Colonic mucosa (tissue), 4 donors: ENCODE results near the gene ZNF217. TPM values are rescaled to one million over a fixed set of nuclear protein-coding genes. Genes with fewer than 3 reads are reported as not detected.
"Not testable (repeated sequence)": the region's sequence is repeated elsewhere in the genome, so short reads cannot be mapped to it uniquely, and the experiment has no call there.

Source experiments
- DNase-seq: peaks from one replicate; pipeline ENCODE4 v3.0.0-alpha.2; 2020
- H3K27ac ChIP-seq: fragments of 200-600 bp; one replicate; pipeline ENCODE4 v1.8.0; 2021
- H3K27me3 ChIP-seq: fragments of 200-600 bp; one replicate; pipeline ENCODE4 v1.8.0; 2021
- H3K36me3 ChIP-seq: fragments of 200-600 bp; one replicate; pipeline ENCODE4 v1.8.0; 2021
- H3K4me1 ChIP-seq: fragments of 200-600 bp; one replicate; pipeline ENCODE4 v1.8.0; 2021; ENCODE audit warnings: mild to moderate bottlenecking
- H3K4me3 ChIP-seq: fragments of 200-600 bp; one replicate; pipeline ENCODE4 v1.8.0; 2021
- H3K9ac ChIP-seq, 2 donors: one replicate each; pipeline ENCODE4 v1.7.0; 2013; ENCODE audit warnings: control low read depth in 2 of 2, low read depth in 2 of 2, low read length in 2 of 2
- H3K9me3 ChIP-seq: fragments of 200-600 bp; one replicate; pipeline ENCODE4 v1.8.0; 2021
- intact Hi-C: fragments of 100-400 bp; cut with DNase I; formaldehyde crosslinking; loops from one replicate; pipeline ENCODE4 v1.14.1; 2022
- total RNA-seq, 2 donors: library from RNA; stranded (reverse); fragmentation: NEBNext Ultra II Directional in 1 of 2; extraction: Animal tissue kit (Norgen Biotek cat#: 25700) in 1 of 2; gene quantifications; one replicate each; pipeline ENCODE4 v1.2.1, GENCODE V29; 2021
- TF ChIP-seq, protein P1 (sequence below): fragments of 200-600 bp; IDR thresholded peaks from one replicate; pipeline ENCODE4 v1.8.0; 2022; ENCODE audit warnings: antibody characterized with exemption, mild to moderate bottlenecking
- donor health status: healthy.
- donor health status: DM: no; HTN: no; CAD: no.
- donor health status: DM: no; HTN: no; CAD: no.

The ZNF217 gene
- total RNA-seq, 2 donors from 2014 or later, result 45.7 to 73.0 TPM

DNA sequence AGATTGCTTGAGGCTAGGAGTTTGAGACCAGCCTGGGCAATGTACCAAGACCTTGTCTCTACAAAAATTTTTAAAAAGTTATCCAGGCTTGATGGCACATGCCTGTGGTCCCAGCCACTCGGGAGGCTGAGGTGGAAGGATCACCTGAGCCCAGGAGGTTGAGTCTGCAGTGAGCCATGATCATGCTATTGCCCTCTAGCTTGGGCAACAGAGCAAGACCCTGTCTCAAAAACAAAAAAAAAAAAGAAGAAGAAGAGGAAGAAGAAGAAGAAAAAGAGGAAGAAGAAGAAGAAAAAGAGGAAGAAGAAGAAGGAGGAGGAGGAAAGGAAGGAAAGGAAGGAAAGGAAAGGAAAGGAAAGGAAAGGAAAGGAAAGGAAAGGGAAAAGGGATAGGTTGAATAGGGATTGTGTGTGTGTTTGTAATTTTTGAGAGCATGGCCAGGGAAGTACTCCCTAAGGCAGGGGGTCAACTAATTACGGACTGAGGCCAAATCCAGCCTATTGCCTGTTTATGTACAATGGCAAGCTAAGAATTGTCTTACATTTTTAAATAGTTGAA, 43.0 kb upstream of the ZNF217 start:
- no peaks in the 10 kb centered on the region for H3K36me3 ChIP-seq
- H3K27ac ChIP-seq, result no peak overlapping the region
- no peak overlapping the region for H3K4me3 ChIP-seq
- intact Hi-C loops, result no loop called here
- H3K9ac ChIP-seq, result no peak overlapping the region
- TF ChIP-seq, protein P1, sequence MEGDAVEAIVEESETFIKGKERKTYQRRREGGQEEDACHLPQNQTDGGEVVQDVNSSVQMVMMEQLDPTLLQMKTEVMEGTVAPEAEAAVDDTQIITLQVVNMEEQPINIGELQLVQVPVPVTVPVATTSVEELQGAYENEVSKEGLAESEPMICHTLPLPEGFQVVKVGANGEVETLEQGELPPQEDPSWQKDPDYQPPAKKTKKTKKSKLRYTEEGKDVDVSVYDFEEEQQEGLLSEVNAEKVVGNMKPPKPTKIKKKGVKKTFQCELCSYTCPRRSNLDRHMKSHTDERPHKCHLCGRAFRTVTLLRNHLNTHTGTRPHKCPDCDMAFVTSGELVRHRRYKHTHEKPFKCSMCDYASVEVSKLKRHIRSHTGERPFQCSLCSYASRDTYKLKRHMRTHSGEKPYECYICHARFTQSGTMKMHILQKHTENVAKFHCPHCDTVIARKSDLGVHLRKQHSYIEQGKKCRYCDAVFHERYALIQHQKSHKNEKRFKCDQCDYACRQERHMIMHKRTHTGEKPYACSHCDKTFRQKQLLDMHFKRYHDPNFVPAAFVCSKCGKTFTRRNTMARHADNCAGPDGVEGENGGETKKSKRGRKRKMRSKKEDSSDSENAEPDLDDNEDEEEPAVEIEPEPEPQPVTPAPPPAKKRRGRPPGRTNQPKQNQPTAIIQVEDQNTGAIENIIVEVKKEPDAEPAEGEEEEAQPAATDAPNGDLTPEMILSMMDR, result no peak
- no peaks in the 10 kb centered on the region for H3K27me3 ChIP-seq
- no peaks in the 10 kb centered on the region for H3K9me3 ChIP-seq
- DNase-seq, result no peak
- H3K4me1 ChIP-seq, result no peaks in the 10 kb centered on the region

DNA sequence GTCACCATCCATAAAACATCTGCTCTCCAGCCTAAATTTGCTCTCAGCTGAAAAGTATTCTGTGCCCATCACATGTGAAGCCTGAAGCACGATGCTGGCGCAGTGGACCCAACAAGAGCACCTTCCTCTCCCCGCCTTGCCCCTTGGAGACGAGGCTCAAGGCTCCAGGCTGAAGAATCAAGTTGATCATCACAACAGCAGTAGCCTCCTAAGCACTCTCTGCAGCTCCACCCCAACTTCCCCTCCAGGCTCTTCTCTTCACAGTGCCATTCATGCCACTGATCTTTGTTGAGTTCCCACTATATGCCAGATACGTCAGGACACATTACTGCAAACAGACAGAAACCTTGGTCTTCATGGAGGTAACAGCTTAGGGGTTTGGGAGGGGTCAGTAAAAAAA, 41.6 kb upstream of the ZNF217 start:
- H3K27me3 ChIP-seq, result no peaks in the 10 kb centered on the region
- H3K4me3 ChIP-seq, result no peak overlapping the region
- H3K9me3 ChIP-seq, result no peaks in the 10 kb centered on the region
- intact Hi-C loops, result no loop called here
- H3K27ac ChIP-seq, result no peak overlapping the region
- H3K4me1 ChIP-seq, result no peaks in the 10 kb centered on the region
- DNase-seq, result no peak
- no peak overlapping the region for H3K9ac ChIP-seq
- TF ChIP-seq, protein P1, result no peak
- no peaks in the 10 kb centered on the region for H3K36me3 ChIP-seq

DNA sequence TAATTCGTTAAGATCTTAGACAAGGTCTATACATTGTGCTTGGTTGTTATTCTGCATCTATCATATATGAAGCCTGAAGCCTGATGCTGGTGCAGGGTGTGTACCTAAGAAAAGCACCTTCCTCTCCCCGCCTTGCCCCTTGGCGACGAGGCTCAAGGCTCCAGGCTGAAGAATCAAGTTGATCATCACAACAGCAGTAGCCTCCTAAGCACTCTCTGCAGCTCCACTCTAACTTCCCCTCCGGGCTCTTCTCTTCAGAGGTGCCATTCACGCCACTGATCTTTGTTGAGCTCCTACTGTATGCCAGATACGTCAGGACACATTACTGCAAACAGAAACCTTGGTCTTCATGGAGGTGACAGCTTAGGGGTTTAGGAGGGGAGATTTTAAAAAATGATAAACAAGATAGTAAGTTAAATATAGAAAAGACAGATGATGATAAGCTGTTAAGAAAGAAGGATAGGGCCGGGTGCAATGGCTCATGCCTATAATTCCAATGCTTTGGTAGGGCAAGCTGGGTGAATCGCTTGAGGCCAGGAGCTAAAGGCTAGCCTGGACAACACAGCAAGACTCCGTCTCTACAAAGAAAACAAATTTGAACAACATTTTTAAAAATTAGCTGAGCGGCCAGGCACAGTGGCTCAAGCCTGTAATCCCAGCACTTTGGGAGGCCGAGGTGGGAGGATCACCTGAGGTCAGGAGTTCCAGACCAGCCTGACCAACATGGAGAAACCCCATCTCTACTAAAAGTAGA, 38.4 kb upstream of the ZNF217 start:
- no peaks in the 10 kb centered on the region for H3K4me1 ChIP-seq
- DNase-seq, result peak; percentile 5
- no peak overlapping the region for H3K27ac ChIP-seq
- H3K9me3 ChIP-seq, result no peaks in the 10 kb centered on the region
- H3K27me3 ChIP-seq, result no peaks in the 10 kb centered on the region
- no peak overlapping the region for H3K9ac ChIP-seq
- TF ChIP-seq, protein P1, result no peak
- H3K36me3 ChIP-seq, result no peaks in the 10 kb centered on the region
- intact Hi-C loops, result no loop called here
- H3K4me3 ChIP-seq, result no peak overlapping the region

DNA sequence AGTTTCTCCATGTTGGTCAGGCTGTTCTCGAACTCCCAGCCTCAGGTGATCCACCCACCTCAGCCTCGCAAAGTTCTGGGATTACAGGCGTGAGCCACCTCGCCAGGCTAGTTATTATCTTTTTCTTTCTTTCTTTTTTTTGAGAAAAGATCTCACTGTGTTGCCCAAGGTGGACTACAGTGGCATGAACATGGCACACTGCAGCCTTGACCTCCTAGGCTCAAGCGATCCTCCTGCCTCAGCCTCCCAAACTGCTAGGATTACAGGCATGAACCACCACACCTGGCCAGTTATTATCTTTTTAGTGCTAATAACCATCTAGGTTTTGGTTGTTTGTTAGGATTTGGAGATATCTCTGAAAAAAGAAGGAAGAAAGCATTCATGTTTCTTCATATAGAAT, 35.8 kb upstream of the ZNF217 start:
- DNase-seq, result no peak
- TF ChIP-seq, protein P1, result no peak
- Histone ChIP-seq H3K27me3 (no peaks in the 10 kb centered on the region), H3K9me3 (no peaks in the 10 kb centered on the region), H3K27ac (no peak overlapping the region), H3K4me1 (no peaks in the 10 kb centered on the region), H3K9ac (no peak overlapping the region), H3K4me3 (no peak overlapping the region), H3K36me3 (no peaks in the 10 kb centered on the region)
- intact Hi-C loops, result no loop called here

DNA sequence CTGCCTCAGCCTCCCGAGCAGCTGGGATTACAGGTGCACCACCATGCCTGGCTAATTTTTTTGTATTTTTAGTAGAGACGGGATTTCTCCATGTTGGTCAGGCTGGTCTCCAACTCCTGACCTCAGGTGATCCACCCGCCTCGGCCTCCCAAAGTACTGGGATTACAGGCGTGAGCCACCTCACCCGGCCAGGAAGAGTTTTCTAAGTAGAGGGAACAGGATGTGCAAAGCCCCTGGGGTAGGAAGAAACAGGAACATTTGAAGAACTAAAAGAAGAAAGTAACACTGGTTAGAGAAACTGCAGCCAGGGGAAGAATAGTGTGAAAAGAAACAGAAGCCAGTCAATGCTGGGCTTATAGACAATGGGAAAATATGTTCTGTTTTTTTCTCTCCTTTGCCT, 35.1 kb upstream of the ZNF217 start:
- H3K27ac ChIP-seq, intact Hi-C loops, H3K9ac ChIP-seq, DNase-seq, H3K9me3 ChIP-seq, H3K27me3 ChIP-seq, H3K4me1 ChIP-seq, H3K36me3 ChIP-seq, H3K4me3 ChIP-seq: not testable (repeated sequence)

DNA sequence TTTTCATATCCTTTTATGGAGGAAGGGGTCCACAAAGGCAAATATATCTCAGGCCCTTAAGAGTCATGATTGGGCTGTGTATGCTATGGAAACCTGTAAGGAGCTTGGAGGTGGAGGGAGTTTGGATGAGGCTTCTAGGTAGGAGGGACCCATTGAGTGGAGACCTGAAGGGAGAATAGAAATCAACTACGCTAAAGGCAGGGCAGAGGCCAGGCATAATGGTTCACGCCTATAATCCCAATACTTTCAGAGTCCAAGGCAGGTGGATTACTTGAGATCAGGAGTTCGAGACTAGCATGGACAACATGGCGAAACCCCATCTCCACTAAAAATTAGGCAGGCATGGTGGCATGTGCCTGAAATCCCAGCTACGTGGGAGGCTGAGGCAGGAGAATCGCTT, 34.4 kb upstream of the ZNF217 start:
- no peak for DNase-seq
- H3K36me3 ChIP-seq, result no peaks in the 10 kb centered on the region
- H3K27me3 ChIP-seq, result no peaks in the 10 kb centered on the region
- H3K4me3 ChIP-seq, result no peak overlapping the region
- H3K27ac ChIP-seq, result no peak overlapping the region
- H3K4me1 ChIP-seq, result peaks cover 1% of the 10 kb centered on the region
- TF ChIP-seq, protein P1, result no peak
- no peaks in the 10 kb centered on the region for H3K9me3 ChIP-seq
- H3K9ac ChIP-seq, result no peak overlapping the region
- intact Hi-C loops, result no loop called here

DNA sequence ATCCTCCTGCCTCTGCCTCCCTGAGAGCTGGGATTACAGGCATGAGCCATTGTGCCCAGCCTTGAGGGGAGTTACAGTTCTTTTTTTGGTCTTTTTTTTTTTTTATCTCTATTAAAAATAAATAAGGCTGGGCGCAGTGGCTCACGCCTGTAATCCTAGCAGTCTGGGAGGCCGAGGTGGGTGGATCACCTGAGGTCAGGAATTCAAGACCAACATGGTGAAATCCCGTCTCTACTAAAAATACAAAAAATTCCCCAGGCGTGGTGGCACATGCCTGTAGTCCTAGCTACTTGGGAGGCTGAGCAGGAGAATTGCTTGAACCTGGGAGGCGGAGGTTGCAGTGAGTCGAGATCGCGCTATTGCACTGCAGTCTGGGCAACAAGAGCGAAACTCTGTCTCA, 33.4 kb upstream of the ZNF217 start:
- DNase-seq, H3K4me3 ChIP-seq, H3K9ac ChIP-seq, intact Hi-C loops, H3K36me3 ChIP-seq, H3K27me3 ChIP-seq, H3K27ac ChIP-seq, H3K9me3 ChIP-seq: not testable (repeated sequence)
- peaks cover 12% of the 10 kb centered on the region for H3K4me1 ChIP-seq
